ENCODE results near the gene TNFAIP2.

Gene TNFAIP2, protein sequence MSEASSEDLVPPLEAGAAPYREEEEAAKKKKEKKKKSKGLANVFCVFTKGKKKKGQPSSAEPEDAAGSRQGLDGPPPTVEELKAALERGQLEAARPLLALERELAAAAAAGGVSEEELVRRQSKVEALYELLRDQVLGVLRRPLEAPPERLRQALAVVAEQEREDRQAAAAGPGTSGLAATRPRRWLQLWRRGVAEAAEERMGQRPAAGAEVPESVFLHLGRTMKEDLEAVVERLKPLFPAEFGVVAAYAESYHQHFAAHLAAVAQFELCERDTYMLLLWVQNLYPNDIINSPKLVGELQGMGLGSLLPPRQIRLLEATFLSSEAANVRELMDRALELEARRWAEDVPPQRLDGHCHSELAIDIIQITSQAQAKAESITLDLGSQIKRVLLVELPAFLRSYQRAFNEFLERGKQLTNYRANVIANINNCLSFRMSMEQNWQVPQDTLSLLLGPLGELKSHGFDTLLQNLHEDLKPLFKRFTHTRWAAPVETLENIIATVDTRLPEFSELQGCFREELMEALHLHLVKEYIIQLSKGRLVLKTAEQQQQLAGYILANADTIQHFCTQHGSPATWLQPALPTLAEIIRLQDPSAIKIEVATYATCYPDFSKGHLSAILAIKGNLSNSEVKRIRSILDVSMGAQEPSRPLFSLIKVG

DNA sequence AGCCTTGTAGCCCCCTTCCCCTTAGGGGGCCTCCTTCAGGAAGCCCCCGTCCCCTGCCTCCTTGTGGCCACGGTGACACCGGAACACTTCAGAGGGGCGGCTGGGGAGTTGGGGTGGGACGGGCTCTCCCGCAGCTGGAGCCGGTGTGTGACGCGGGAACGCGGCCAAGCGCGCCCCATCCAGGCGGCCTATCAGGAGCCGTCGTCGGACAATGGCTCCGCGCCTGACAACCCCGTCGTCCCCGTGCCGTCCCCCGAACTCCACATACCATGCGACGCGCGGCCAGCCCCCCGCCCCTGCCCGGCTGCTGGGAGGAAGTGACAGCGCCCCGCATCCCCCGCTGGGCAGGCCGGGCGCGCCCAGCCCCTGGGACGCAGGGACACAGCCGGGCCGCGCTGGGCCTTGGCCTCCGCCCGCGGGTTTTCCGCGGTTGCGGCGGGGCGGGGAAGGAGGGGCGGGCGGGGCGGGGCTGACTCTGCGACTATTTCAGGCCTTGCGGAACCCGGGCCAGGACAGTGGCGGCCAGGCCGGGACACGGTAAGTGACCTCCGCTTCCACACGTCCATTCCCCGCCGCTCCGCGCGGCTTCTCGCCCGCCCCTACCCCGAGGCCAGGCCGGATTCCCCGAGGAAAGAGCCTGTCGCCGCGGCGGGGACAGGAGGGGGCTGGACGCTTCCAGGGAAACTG is at the start of gene TNFAIP2:
Gene TNFAIP2, plus strand, starts transcription at position 515 of the 687 bp plus-strand sequence. CDS start 2,997 bp downstream, outside the sequence.
- DNase-seq: no peak

GRCh38 chr14:103073876-103074728 is 49.2 kb upstream of the TNFAIP2 start:
- no peak for DNase-seq

DNA sequence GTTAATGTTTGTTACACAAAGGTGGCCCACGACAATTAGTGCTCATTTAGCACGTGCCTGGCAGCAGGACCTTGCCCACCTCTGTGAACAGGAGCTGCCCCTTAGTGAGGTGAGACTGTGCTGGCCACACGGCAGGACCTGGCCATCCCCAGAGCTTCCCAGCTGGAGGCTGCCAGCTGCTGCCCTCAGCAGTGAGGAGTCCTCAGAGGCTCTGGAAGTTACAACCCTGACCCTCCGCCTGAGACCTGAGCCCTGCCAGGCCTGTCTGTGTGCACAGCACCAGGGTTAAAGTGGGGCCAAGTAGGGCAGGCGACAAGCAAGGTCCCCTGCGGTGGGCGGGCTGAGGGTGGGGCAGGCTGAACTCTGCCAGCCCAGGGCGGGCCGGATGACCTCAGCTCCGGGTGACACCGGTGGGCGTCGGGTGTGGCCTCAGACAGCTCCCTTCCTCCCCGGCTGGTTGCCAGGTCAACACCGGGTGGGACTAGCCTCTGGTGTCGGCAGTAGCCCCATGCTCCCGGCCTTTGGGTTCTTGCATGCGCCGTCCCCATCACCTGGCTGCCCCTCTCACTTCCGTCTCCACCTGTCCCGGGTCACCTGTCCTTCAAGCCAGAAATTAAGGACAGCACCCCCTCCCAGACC is 48.4 kb upstream of the TNFAIP2 start:
- no peak for DNase-seq

- peak; percentile 61 for DNase-seq
Measured at GRCh38 chr14:103078420-103078749, 44.9 kb upstream of the TNFAIP2 start.

GRCh38 chr14:103078860-103079587 is 44.2 kb upstream of the TNFAIP2 start:
- no peak for DNase-seq

DNA sequence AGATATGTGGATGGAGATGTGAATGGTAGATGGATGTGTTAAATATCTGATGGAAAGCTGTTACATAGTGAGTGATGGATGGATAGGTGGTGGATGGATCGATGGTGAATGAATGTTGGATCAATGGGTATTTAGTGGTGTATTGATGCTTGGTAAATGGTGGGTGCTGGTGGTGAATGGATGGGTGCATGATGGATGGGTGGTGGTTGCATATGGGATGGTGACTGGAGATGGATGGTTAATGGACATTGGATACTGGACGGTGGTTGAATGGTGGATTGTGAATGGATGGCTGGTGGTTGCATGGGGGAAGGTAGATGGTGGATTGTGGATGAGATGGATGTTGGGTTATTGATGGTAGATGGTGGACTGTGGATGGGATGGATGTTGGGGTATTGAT is 41.3 kb upstream of the TNFAIP2 start:
- no peak for DNase-seq

- DNase-seq: no peak
Measured at GRCh38 chr14:103084021-103084919, 39.0 kb upstream of the TNFAIP2 start, which contains the start of gene LBHD2. Gene LBHD2, plus strand, starts transcription at chr14:103084210. Its CDS starts 1,803 bp downstream, at chr14:103086013.

GRCh38 chr14:103085106-103086091 is 37.9 kb upstream of the TNFAIP2 start:
- DNase-seq: no peak

GRCh38 chr14:103086771-103087342 is 36.4 kb upstream of the TNFAIP2 start:
- DNase-seq: no peak

GRCh38 chr14:103087343-103087835 is 35.9 kb upstream of the TNFAIP2 start:
- DNase-seq: no peak

DNA sequence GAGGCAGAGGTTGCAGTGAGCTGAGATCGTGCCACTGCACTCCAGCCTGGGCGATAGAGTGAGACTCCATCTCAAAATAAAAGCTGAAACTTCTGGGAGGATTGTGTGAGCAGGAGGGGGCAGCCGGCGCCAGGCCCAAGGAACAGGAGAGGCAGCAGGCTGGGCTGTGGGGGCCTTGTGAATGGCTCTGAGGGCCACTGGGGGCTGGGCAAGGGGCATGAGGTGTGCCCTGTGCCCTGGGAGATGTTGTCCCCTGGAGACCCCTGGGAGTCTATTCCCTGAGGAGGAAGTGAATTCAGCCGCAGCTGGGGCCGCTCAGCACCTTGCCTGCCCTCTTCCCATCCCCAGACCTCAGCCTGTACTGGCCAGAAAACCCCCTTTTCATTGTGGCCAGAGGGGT is 34.3 kb upstream of the TNFAIP2 start:
- no peak for DNase-seq

DNA sequence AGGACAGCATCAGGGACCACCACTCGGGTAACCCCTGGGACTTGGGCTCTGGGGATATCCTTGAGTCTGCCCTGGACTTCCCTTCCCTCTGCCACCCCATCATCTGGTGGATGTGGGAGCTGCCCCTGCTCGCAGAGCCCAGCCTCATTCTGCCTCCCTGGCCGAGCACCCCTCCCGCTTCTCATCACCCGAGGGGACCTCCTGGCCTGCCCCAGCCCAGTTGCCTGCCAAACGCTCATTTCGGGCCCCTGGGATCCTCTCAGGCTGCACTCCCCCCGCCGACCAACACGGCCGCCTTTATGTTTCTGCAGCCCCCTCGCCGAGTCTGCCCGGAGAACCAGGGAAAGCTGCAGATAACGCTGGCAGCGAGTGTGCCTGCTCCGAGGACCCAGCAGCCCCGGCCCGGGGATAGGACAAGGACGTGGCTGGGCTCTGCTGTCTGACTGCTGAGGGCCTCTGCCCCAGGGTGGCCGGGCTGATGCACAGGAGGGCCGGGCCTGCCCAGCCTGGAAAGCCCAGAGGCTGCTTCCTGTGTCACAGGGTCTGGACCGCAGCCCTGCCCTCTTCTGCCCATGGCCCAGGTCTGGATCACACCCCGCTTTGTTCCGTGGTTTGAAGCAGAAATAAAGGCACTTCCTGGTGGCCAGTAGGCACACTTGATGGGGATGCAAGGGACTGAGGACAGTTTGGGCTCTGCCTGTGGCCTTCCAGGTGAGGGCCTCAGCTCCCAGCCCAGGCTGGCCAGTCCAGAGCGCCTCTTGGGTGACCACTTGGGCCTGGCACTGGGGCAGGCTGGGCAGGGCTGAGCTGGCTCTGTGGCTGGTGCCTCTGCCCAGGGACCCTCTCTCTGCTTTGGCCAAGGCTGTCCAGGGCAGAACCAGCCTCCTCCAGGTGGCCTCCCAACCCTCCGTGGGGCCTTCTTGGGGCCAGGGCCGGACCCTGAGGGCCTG is 33.6 kb upstream of the TNFAIP2 start:
- no peak for DNase-seq

- DNase-seq: no peak
Measured at GRCh38 chr14:103090481-103091020, 32.7 kb upstream of the TNFAIP2 start.

DNA sequence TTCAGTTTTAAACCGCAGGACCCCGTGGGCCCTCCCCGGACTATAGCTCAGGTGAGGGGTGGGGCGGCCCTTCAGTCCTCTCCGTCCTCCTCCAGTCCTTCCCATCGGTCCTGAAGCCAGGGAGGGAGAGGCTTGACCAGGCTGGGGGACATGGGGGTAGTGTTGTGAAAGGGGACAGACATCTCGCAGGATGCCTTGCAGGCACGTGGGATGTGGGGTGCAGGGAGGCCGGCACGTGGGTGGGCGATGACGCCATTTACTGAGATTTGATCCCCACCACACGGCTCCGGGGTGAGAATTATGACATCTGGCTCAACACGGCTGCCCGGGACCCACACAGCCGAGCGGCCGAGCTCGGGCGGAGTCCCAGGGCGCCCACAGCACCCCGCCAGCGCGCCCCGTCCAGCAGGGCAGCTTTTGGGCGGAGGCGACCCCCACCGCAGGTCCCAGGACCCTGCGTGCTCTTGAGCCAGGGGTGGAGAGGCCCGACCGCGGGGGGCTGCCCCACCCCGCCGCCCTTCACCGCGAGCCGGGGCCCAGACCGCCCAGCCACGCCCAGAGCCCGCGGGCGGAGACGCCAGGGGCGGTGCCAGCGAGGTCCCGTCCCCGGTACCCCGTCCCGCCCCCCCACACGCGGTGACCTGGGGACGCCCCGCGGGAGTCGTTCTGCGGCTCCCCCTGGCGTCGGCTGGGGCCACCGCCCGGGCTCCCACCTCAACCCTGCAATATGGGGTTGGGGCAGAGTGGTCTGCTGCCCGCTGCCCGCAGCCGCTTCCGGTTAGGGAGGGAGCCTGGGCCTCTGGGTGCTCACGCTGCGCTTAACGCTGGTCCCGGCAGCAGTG is 32.0 kb upstream of the TNFAIP2 start:
- DNase-seq: no peak

DNA sequence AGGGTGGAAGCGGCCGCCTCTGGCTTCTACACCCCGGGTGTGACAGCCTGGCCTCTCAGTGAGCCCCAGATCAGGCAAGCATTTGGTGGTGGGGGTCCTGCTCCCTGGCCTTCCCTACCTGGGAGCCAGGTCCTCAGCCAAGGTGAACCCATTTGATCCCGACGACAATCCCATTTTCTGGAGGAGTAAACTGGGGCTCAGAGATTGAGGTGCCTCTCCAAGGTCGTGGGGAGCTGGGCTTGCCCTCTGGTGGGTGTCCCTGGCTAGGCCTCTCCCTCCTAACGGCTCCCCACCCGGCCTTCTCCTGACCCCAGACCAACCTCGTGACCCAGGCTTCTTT is 31.4 kb upstream of the TNFAIP2 start:
- no peak for DNase-seq

DNA sequence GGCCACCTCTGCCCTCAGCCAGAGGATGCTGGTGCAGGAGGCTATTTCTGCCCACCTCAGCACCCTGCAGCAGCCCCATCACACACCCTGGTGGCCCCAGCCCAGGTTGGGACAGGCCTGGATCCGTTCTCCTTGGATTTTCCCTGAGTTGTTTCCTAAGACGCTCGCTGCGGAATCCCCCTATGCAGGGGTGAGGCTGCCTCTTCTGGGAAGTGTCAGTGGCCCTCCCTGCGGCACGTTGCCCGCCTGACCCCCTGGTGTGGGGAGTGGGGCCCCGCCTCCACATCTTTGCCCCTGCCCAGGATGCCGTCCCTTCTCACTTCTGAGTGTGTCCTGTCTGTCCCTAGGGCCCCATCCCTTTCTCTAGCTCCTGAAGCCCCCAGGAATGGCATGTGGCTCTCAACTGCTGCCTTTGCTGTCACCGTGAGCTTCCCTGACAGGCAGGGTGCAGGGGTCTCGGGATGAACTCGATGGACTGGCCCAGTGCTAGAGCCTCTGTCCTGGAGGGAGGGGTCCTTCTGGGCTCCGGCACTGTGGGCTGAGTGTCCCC is 29.3 kb upstream of the TNFAIP2 start:
- no peak for DNase-seq
